Upper lobe of right lung (tissue), 1 donor: ENCODE results near the gene POLR2J3. TPM values are rescaled to one million over a fixed set of nuclear protein-coding genes. Genes with fewer than 3 reads are reported as not detected.
A peak's percentile ranks its signal among the peaks of the same experiment; 100 is the strongest.
"Not testable (repeated sequence)": the region's sequence is repeated elsewhere in the genome, so short reads cannot be mapped to it uniquely, and the experiment has no call there.

ENCODE experiments used
- ATAC-seq: fragments of 200-7000 bp; cut with Tn5 transposase; one replicate; pipeline ENCODE4 v1.9.1; 2020; ENCODE audit warnings: mild to moderate bottlenecking, moderate library complexity
- DNase-seq: peaks from one replicate; pipeline ENCODE4 v3.0.0-alpha.2; 2020
- H3K27ac ChIP-seq: fragments of 200-600 bp; one replicate; pipeline ENCODE4 v1.8.0; 2022
- H3K27me3 ChIP-seq: fragments of 200-600 bp; one replicate; pipeline ENCODE4 v1.8.0; 2022; ENCODE audit warnings: mild to moderate bottlenecking
- H3K36me3 ChIP-seq: fragments of 200-600 bp; one replicate; pipeline ENCODE4 v1.8.0; 2022
- H3K4me1 ChIP-seq: fragments of 200-600 bp; one replicate; pipeline ENCODE4 v1.8.0; 2022
- H3K4me3 ChIP-seq: fragments of 200-600 bp; one replicate; pipeline ENCODE4 v1.8.0; 2022; ENCODE audit warnings: mild to moderate bottlenecking
- H3K9me3 ChIP-seq: fragments of 200-600 bp; one replicate; pipeline ENCODE4 v1.8.0; 2022
- intact Hi-C: fragments of 100-400 bp; cut with DNase I; formaldehyde crosslinking; loops from one replicate; pipeline ENCODE4 v1.11.0; 2022
- long read RNA-seq: library from polyadenylated mRNA; unstranded; transcript quantifications from one replicate; pipeline ENCODE4 v2.0.0, GENCODE V29; 2021
- total RNA-seq: library from RNA; stranded (reverse); fragmentation: NEBNext Ultra II Directional; extraction: Animal tissue kit (Norgen Biotek cat#: 25700); gene quantifications from one replicate; pipeline ENCODE4 v1.2.1, GENCODE V29; 2021
- TF ChIP-seq, protein P1 (sequence below): fragments of 200-600 bp; IDR thresholded peaks from one replicate; pipeline ENCODE4 v1.8.0; 2022; ENCODE audit warnings: antibody characterized with exemption
- donor health status: DM: no; HTN: yes; CAD: no; lungs with severe emphysema.

POLR2J3 gene
- 36.7 TPM for total RNA-seq
- long read RNA-seq, full-length matches to known transcripts: 13 of 15 reads
- long read RNA-seq, partial matches to known transcripts: 0 of 15 reads
- long read RNA-seq, other reads (novel, unspliced or antisense): 2 of 15 reads

DNA sequence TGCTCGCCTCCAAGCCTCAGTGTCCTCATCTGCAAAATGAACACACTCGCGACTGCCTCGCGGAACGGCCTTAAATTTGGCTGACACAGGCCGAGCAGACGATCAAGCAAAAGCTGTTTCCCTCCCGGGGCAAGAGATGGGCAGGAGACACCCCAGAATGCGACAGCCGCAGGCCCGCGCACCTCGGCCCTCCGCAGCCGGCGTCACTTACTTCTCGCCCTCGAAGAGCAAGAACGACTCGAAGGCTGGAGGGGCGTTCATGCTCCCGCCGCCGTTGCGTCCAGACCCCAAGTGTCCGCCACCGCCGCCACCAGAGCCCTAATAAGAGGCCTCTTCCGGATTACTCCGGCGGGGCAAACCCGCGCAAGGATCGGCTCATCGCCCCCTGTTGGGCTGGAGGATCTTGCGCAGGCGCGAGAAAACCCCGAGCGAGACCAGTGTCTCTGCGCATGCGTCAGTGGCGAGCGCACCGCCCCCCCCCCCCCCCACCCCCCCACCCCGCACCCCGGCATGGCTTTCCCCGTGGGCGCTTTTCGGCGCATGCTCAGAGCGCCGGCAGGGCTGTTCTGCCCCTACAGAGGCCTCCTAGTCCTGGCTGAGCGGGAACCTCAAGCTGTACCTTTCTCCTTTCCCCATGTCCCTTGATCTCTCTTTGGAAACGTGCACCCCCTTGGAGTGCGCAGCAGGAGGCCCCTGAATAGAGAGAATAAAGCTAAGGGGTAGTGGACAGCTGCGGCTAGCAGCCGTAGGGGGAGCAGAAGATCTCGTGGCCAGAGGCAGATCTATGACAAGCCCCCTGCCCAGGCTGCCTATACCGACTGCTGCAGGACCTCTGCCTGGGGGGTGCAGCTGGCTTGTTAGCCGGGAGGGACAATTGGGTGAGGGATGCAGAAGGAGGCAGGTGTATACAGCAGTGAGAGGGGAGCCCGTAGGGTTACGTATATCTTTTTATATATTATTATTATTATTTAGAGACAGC, at the start of gene POLR2J3:
Gene POLR2J3 (minus strand): TSS at position 323 of the 979 bp plus-strand sequence. CDS start 62 bp downstream, at position 261.
- peak within 1 kb of the TSS; percentile 72 for H3K4me3 ChIP-seq
- DNase-seq (peak; percentile 99), ATAC-seq (peak; percentile 97)
- H3K36me3 ChIP-seq, intact Hi-C loops, H3K9me3 ChIP-seq, H3K27me3 ChIP-seq, H3K4me1 ChIP-seq: not testable (repeated sequence)
- peak within 1 kb of the TSS; percentile 80 for H3K27ac ChIP-seq
- TF ChIP-seq, protein P1, sequence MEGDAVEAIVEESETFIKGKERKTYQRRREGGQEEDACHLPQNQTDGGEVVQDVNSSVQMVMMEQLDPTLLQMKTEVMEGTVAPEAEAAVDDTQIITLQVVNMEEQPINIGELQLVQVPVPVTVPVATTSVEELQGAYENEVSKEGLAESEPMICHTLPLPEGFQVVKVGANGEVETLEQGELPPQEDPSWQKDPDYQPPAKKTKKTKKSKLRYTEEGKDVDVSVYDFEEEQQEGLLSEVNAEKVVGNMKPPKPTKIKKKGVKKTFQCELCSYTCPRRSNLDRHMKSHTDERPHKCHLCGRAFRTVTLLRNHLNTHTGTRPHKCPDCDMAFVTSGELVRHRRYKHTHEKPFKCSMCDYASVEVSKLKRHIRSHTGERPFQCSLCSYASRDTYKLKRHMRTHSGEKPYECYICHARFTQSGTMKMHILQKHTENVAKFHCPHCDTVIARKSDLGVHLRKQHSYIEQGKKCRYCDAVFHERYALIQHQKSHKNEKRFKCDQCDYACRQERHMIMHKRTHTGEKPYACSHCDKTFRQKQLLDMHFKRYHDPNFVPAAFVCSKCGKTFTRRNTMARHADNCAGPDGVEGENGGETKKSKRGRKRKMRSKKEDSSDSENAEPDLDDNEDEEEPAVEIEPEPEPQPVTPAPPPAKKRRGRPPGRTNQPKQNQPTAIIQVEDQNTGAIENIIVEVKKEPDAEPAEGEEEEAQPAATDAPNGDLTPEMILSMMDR: peak; percentile 65

DNA sequence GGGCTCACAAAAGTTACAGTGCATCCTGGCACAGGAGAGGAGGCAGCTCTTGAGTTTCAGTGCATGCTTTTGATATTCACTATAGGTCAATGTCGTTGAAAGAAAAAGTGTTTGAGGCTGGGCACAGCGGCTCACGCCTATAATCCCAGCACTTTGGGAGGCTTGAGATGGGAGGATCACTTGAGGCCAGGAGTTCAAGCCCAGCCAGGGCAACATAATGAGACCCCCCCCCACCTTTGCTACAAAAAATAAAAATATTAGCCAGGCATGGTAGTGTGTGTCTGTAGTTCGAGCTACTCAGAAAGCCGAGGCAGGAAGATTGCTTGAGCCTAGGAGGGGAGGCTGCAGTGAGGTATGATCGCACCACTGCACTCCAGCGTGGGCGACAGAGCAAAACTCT, 45.7 kb upstream of the POLR2J3 start:
- intact Hi-C loops, H3K9me3 ChIP-seq, H3K4me1 ChIP-seq, DNase-seq, H3K36me3 ChIP-seq, H3K4me3 ChIP-seq, H3K27ac ChIP-seq, H3K27me3 ChIP-seq, ATAC-seq: not testable (repeated sequence)

DNA sequence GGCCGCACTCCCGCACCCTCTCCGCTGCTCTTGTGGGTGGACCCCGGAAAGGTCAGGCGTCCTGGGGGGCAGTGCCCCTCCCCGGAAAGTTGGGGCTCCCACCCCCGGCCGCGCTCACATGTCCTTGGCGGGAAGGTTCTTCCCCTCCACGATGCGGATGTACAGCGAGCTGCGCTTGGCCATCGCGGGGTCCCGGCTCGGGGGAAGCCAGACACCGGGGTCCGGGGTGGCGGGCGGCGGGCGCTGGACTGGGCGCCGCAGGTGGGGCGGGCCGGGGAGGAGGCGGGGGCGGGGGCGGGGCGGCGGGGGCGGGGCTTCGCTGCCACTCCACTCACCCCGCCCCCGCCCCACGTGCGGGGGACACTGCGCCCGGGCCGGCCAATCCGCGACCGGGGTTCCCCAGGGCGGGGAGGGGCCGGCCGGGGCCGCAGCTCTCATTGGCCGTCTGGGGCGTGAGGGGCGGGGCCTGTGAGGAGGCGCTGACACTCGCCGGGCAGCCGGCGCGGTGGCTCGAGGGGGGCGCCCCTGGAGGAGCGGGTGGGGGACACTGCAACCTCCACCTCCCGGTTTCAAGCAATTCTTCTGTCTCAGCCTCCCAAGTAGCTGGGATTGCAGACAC, 44.2 kb upstream of the POLR2J3 start, which contains the start of gene RASA4:
Gene RASA4 (minus strand): TSS at position 250 of the 619 bp plus-strand sequence. CDS start 67 bp downstream, at position 183.
- peak; percentile 94 for ATAC-seq
- H3K27ac ChIP-seq, H3K9me3 ChIP-seq, H3K4me1 ChIP-seq, H3K36me3 ChIP-seq, H3K27me3 ChIP-seq, intact Hi-C loops: not testable (repeated sequence)
- peak; percentile 81 for DNase-seq
- peak within 1 kb of the TSS; percentile 49 for H3K4me3 ChIP-seq

DNA sequence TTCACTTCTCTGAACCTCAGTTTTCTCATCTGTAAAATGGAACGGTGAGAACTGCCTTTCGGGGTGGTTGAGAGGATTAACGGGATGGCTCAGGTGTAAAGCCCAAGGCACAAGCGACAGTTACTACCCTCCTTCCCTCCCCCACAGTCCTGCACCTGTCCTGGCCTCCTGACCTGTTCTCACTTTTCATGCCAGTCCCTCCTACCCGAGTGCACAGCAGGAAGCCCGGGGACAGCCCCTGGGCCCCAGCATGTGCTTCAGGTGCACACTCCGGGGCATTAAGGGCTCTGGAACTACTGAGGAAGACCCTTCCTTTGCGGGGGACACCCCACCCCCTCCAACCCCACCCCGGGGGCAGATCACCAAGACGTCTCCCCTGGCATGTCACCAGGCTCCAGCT, 43.5 kb upstream of the POLR2J3 start:
- DNase-seq, H3K9me3 ChIP-seq, ATAC-seq, intact Hi-C loops, H3K36me3 ChIP-seq, H3K4me1 ChIP-seq, H3K4me3 ChIP-seq, H3K27ac ChIP-seq, H3K27me3 ChIP-seq: not testable (repeated sequence)

DNA sequence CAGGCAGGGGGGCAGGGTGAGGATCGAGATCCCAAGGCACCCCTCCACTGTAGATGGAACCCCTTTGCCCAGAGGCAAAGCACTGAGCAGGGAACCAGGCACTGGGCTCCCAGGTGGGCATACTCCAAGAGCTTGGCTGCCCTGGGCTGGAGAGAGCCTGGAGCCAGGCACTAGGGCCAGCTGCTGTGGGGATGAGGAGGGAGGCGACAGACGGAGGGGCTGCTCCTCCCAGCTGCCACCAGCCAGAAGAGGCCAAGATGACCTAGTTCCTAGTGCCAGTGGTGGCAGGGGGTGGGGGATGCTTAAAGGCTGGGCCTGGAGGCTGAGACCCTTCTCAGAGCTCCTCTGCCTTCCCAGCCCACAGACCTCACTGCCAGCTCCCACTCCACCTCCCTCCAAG, 42.5 kb upstream of the POLR2J3 start:
- intact Hi-C loops: not testable (repeated sequence)

DNA sequence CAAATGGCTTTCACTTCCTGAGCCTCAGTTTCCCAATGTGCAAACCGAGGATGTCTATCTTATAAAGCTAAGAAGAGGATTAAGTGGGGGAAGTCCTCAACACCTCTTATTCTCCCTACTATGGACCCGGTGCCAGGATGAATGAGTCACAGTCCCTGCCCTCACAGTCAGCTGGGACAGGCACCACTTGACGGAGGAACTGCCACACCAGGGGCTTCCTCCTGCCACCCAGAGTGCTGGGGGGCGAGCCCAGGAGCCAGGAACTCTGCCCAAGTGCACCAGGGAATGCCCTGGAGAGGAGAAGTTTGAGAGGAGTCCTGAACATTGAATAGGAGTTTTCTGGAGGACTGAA, 41.9 kb upstream of the POLR2J3 start:
- ATAC-seq: peak; percentile 38
- intact Hi-C loops: not testable (repeated sequence)

More for the DNA sequence above, 42.5 kb upstream of the POLR2J3 start:
- DNase-seq, H3K36me3 ChIP-seq, H3K4me1 ChIP-seq, ATAC-seq, H3K9me3 ChIP-seq, H3K27ac ChIP-seq, H3K27me3 ChIP-seq, H3K4me3 ChIP-seq: not testable (repeated sequence)

DNA sequence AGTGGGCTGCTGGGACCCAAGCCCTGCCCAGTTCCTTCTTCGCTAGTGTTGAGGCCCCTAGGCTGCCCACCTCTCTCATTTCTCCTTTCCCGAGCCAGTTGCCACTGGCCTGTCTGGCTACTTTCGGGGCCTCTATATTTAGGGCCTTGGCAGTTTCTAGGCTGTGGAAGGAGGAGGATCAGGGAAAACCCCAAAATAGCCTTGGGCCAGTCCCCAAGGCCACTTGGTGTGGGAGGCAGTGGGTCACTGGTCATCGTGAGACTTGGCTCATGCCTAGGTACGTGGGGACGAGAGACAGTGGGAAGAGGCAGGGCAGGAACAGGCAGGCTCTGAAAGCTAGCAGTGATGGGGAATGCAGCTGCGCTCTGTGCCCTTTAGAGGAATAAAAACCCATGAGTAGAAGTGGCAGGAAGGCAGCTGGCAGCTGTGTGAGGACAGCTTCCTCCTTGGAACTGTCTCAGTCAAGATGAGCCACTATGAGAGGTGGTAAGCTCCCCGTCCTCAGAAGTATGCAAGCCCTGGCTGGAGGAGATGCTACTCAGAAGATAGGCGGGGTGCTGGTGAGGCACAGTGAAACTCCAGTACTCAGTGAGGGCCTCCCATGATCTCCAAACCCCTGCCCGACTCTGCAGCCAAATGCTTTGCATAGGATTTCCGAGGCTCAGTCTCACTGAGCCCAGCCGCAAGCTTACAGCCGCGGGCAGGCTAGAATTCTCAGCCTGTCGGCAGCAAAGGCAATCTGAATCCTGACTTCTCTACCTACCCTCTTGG, 41.4 kb upstream of the POLR2J3 start:
- H3K4me3 ChIP-seq, ATAC-seq, H3K4me1 ChIP-seq, intact Hi-C loops, H3K36me3 ChIP-seq, H3K27me3 ChIP-seq, H3K9me3 ChIP-seq, H3K27ac ChIP-seq: not testable (repeated sequence)
- peak; percentile 54 for DNase-seq

More for the DNA sequence above, 41.9 kb upstream of the POLR2J3 start:
- DNase-seq, H3K27ac ChIP-seq, H3K27me3 ChIP-seq, H3K4me1 ChIP-seq, H3K36me3 ChIP-seq, H3K9me3 ChIP-seq, H3K4me3 ChIP-seq: not testable (repeated sequence)

DNA sequence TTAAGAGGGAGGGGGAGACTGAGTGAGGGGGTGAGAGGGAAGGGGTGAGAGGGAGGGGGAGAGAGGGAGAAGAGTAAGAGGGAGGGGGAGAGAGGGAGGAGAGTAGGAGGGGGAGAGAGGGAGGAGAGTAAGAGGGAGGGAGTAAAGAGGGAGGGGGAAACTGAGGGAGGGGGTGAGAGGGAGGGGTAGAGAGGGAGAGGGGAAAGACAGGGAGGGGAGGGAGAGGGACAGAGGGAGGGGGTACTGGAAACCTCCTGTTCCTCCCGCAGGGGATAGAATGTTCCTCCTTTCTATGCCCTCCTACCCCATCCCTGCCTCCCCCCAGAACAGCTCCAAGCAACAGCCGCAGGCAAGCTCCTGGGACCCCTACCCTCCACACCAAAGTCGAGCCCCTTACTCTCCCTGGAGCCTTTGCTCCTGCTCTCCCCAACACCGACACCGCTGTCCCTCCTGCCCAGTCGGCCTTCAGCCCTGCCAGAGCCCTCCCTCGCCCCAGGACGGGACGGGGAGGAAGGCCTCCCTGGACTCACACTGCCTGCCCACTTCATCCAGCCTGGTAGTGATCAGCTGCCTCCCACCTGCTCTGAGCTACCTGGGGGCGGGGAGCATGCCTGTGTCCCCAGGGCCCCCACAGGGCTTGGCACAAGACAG, 39.4 kb upstream of the POLR2J3 start:
- H3K27ac ChIP-seq, H3K27me3 ChIP-seq, H3K36me3 ChIP-seq, H3K9me3 ChIP-seq, H3K4me3 ChIP-seq, H3K4me1 ChIP-seq, ATAC-seq, intact Hi-C loops: not testable (repeated sequence)
- peak; percentile 63 for DNase-seq

DNA sequence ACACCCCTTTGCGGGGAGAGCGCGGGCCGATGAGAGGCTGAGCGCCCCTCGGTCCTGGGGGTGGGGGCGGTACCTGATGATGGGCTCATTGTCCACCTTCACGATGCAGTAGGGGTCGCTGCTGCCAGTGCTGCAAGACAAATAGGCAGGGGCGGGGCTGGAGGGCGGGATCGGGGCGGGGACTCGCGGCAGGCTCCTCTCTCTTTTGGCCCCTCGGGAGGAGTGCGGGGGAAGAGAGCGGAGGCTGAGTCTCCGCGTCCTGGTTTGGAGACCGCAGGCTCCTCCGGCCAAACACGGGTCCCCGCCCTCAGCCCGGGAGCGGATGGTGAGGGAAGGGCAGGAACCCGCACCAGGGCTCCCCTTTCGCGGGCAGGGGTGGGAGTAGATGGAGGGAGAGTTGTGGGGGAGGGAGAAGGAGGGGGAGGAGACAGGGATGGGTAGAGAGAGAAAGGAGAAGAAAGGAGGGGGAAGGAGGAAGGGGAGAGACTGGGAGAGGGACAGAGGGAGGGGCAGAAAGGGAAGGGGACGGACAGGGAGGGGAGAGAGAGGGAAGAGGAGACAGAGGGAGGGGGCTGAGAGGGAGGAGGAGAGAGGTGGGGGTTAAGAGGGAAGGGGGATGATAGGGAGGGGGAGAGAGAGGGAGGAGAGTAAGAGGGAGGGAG, 38.8 kb upstream of the POLR2J3 start:
- peak; percentile 60 for ATAC-seq
- H3K9me3 ChIP-seq, H3K4me1 ChIP-seq, H3K27ac ChIP-seq, DNase-seq, H3K4me3 ChIP-seq, H3K27me3 ChIP-seq, H3K36me3 ChIP-seq, intact Hi-C loops: not testable (repeated sequence)

DNA sequence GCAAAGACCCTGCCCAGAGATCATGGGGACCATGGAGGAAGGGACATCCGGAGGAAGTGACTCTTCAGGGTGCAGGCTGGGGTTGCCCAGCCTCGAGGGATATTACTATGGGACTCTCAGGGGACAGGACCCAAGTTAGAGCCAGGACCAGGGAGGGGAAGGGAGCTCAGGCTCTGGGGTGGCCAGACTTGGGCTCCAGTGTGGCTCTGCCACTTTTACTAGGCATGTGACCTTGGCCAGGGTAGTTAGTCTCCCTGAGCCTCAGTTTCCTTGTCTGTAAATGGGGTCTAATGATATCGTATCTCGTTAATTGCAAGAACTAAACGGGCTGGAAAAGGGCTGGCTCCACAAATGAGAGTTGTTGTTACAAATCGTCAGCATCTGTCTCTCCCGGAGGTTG, 38.1 kb upstream of the POLR2J3 start:
- H3K27me3 ChIP-seq, H3K36me3 ChIP-seq, H3K27ac ChIP-seq, ATAC-seq, H3K4me1 ChIP-seq, H3K9me3 ChIP-seq, H3K4me3 ChIP-seq, intact Hi-C loops: not testable (repeated sequence)
- peak; percentile 56 for DNase-seq

DNA sequence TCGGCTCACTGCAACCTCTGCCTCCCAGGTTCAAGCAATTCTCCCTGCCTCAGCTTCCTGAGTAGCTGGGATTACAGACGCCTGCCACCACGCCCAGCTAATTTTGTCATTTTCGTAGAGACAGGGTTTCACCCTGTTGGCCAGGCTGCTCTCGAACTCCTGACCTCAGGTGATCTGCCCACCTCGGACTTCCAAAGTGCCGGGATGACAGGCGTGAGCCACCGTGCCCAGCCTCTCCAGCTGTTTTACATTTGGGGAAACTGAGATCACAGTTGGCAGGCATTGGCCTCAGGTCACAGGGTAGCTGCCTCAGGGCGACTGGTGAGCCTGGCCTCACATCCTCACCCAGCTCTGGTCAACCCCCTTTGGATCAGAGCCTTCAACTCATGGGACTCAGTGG, 37.4 kb upstream of the POLR2J3 start:
- H3K27ac ChIP-seq, H3K27me3 ChIP-seq, H3K4me3 ChIP-seq, H3K4me1 ChIP-seq, H3K36me3 ChIP-seq, intact Hi-C loops, H3K9me3 ChIP-seq, ATAC-seq: not testable (repeated sequence)
- DNase-seq: peak; percentile 22

DNA sequence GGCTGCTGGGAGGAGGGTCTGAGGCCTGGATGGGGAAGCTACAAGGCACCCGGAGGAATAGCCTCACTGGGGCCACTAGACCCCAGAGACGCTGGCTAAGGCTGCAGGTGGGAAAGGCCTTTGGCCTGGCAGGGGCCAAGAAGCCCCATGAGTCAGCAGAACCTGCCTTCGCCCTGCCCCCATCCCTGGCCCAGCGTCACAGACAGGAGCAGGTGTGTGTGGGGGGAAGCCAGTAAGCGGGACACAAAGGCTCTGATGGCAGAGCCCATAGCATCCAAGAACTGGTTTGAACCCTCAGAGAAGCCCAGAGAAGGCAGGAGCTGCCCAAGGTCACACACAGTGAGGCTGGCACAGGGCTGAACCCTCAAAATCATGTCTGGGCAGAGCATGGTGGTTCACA, 34.5 kb upstream of the POLR2J3 start:
- DNase-seq, intact Hi-C loops, ATAC-seq, H3K4me1 ChIP-seq, H3K27ac ChIP-seq, H3K4me3 ChIP-seq, H3K36me3 ChIP-seq, H3K27me3 ChIP-seq, H3K9me3 ChIP-seq: not testable (repeated sequence)
